PC-3 (cell line): ENCODE data around the gene ZNF358. TPM values are rescaled to one million over a fixed set of nuclear protein-coding genes. Genes with fewer than 3 reads are reported as not detected.

Source experiments
- ATAC-seq: fragments of 200-7000 bp; cut with Tn5 transposase; 2 replicates; pipeline ENCODE4 v1.9.1; 2020; ENCODE audit warnings: mild to moderate bottlenecking, moderate library complexity
- BruUV-seq: library from RNA; stranded (reverse); fragments of 400-500 nt; replicated peaks from 2 replicates; lab custom pipeline; 2021; lab: Mats Ljungman, UMichigan
- CTCF ChIA-PET: fragments of 300-600 bp; sonication (Branson Sonifier 250); formaldehyde crosslinking; loops from one replicate; lab custom pipeline; 2022; ENCODE audit warnings: antibody characterized with exemption; lab: Charles Lee
- POLR2A ChIA-PET: fragments of 300-600 bp; sonication (Branson Sonifier 250); formaldehyde crosslinking; loops from one replicate; lab custom pipeline; 2022; ENCODE audit warnings: antibody characterized with exemption; ENCODE audit not compliant: unreplicated experiment; lab: Charles Lee
- DNase-seq: peaks from one replicate; pipeline ENCODE4 v3.0.0-alpha.2; 2015
- H2AFZ ChIP-seq: fragments of 300-600 bp; sonication (generic); 2 replicates; pipeline ENCODE4 v1.6.0; 2016; ENCODE audit warnings: antibody characterized with exemption, low read length
- H3F3A ChIP-seq: fragments of 300-600 bp; sonication (generic); one replicate; pipeline ENCODE4 v1.6.0; 2017; ENCODE audit warnings: antibody characterized with exemption, low read length, control low read depth, mild to moderate bottlenecking; ENCODE audit not compliant: unreplicated experiment
- H3K27ac ChIP-seq: fragments of 300-600 bp; sonication (generic); 2 replicates; pipeline ENCODE4 v1.5.1; 2016; ENCODE audit warnings: mild to moderate bottlenecking, low read length
- H3K27me3 ChIP-seq: fragments of 300-600 bp; sonication (generic); 2 replicates; pipeline ENCODE4 v1.6.1; 2016; ENCODE audit warnings: low read length, mixed read lengths
- H3K36me3 ChIP-seq: fragments of 300-600 bp; sonication (generic); 2 replicates; pipeline ENCODE4 v1.6.1; 2016; ENCODE audit warnings: low read depth, mixed run types, low read length, mixed read lengths
- H3K4me1 ChIP-seq: fragments of 300-600 bp; sonication (generic); 2 replicates; pipeline ENCODE4 v1.5.1; 2016; ENCODE audit warnings: low read length; ENCODE audit not compliant: insufficient read depth
- H3K4me2 ChIP-seq: fragments of 300-600 bp; sonication (generic); 2 replicates; pipeline ENCODE4 v1.6.0; 2016; ENCODE audit warnings: low read length
- H3K4me3 ChIP-seq: fragments of 300-600 bp; sonication (generic); 2 replicates; pipeline ENCODE4 v1.5.1; 2016; ENCODE audit warnings: mild to moderate bottlenecking, low read length, mixed read lengths
- H3K79me2 ChIP-seq: fragments of 300-600 bp; sonication (generic); 2 replicates; pipeline ENCODE4 v1.6.1; 2017; ENCODE audit warnings: low read length, mixed read lengths
- H3K9ac ChIP-seq: fragments of 300-600 bp; sonication (generic); 2 replicates; pipeline ENCODE4 v1.6.0; 2016; ENCODE audit warnings: mild to moderate bottlenecking, low read length
- H3K9me2 ChIP-seq: fragments of 300-600 bp; sonication (generic); replicated peaks from 2 replicates; pipeline ENCODE4 v1.6.1; 2016; ENCODE audit warnings: mixed run types, low read length, mixed read lengths
- H3K9me3 ChIP-seq: fragments of 300-600 bp; sonication (generic); 2 replicates; pipeline ENCODE4 v1.6.1; 2016; ENCODE audit warnings: low read length, mixed read lengths
- H4K20me1 ChIP-seq: fragments of 300-600 bp; sonication (generic); 2 replicates; pipeline ENCODE4 v1.6.1; 2016; ENCODE audit warnings: low read length, mixed read lengths
- EZH2 ChIP-seq: fragments of 300-600 bp; sonication (generic); IDR thresholded peaks from one replicate; pipeline ENCODE4 v1.6.1; 2017; ENCODE audit warnings: antibody characterized with exemption, mild to moderate bottlenecking, low read length; ENCODE audit not compliant: unreplicated experiment
- EZH2phosphoT487 ChIP-seq: fragments of 300-600 bp; sonication (generic); IDR thresholded peaks from 2 replicates; pipeline ENCODE4 v1.6.1; 2018; ENCODE audit warnings: mild to moderate bottlenecking, antibody characterized with exemption, low read length, borderline replicate concordance
- intact Hi-C: fragments of 100-400 bp; cut with micrococcal nuclease; formaldehyde crosslinking; loops from 2 replicates; pipeline ENCODE4 v1.9.0; 2023
- total RNA-seq: library from RNA; depleted of rRNA; stranded (reverse); fragments of >200 nt; gene quantifications from 2 replicates; pipeline ENCODE4 v1.2.3, GENCODE V29; 2014
- TF ChIP-seq, protein P1 (sequence below): fragments of 300-600 bp; sonication (generic); conservative IDR thresholded peaks from 2 replicates; pipeline ENCODE4 v1.5.1; 2017; ENCODE audit warnings: antibody characterized with exemption, low read depth, mild to moderate bottlenecking, low read length

Gene ZNF358
- total RNA-seq, 1 experiment from 2014 or later, result 41.6 TPM

DNA sequence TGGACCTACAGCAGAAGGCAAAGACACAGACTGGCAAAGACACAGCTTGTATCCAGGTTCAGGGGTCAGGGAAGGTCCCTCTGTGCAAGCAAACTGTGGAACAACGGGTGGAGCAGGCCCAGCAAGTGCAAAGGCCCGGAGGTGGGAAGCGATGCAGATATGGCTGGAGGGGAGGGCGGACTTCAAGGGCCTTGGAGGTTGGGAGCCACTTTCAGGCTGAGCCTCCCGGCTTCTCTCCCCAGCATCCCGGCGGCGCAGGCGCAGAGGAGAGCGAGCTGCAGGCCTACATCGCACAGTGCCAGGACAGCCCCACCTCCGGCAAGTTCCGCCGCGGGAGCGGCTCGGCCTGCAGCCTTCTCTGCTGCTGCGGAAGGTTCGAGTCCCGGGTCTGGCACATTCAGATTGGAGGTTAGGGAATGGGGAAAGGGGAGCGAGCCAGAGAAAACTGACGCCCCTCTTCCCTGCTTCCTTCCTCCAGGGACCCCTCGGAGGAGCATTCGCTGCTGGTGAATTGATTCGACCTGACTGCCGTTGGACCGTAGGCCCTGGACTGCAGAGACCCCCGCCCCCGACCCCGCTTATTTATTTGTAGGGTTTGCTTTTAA lies 17.5 kb downstream of the ZNF358 start:
- H3K9me3 ChIP-seq, result no peaks in the 10 kb centered on the region
- H2AFZ ChIP-seq, result peak overlapping the region; percentile 96
- intact Hi-C loops, result loop anchor here (10.0 kb wide), 1 partner anchor 1849 kb away; the partner anchor contains the start of genes HSD11B1L and MICOS13
- no peaks in the 10 kb centered on the region for H3F3A ChIP-seq
- peak overlapping the region; percentile 96 for H3K4me2 ChIP-seq
- no peaks in the 10 kb centered on the region for H4K20me1 ChIP-seq
- H3K4me1 ChIP-seq, result peaks cover 10% of the 10 kb centered on the region
- ChIA-PET CTCF (no interaction called here), POLR2A (no interaction called here)
- H3K36me3 ChIP-seq, result peaks cover 1% of the 10 kb centered on the region; the same call in 1 of the 2 replicates
- no peaks in the 10 kb centered on the region for H3K9me2 ChIP-seq
- DNase-seq (no peak), ATAC-seq (no peak)
- H3K4me3 ChIP-seq, result peak overlapping the region; percentile 98
- TF ChIP-seq, protein P1, sequence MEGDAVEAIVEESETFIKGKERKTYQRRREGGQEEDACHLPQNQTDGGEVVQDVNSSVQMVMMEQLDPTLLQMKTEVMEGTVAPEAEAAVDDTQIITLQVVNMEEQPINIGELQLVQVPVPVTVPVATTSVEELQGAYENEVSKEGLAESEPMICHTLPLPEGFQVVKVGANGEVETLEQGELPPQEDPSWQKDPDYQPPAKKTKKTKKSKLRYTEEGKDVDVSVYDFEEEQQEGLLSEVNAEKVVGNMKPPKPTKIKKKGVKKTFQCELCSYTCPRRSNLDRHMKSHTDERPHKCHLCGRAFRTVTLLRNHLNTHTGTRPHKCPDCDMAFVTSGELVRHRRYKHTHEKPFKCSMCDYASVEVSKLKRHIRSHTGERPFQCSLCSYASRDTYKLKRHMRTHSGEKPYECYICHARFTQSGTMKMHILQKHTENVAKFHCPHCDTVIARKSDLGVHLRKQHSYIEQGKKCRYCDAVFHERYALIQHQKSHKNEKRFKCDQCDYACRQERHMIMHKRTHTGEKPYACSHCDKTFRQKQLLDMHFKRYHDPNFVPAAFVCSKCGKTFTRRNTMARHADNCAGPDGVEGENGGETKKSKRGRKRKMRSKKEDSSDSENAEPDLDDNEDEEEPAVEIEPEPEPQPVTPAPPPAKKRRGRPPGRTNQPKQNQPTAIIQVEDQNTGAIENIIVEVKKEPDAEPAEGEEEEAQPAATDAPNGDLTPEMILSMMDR, result no peak
- no peak for TF ChIP-seq EZH2
- TF ChIP-seq EZH2phosphoT487, result no peak
- no peaks in the 10 kb centered on the region for H3K27me3 ChIP-seq
- H3K27ac ChIP-seq, result no peak overlapping the region
- peak overlapping the region; percentile 78 for H3K9ac ChIP-seq
- H3K79me2 ChIP-seq, result peaks cover 9% of the 10 kb centered on the region
- BruUV-seq, result no TSS peak

DNA sequence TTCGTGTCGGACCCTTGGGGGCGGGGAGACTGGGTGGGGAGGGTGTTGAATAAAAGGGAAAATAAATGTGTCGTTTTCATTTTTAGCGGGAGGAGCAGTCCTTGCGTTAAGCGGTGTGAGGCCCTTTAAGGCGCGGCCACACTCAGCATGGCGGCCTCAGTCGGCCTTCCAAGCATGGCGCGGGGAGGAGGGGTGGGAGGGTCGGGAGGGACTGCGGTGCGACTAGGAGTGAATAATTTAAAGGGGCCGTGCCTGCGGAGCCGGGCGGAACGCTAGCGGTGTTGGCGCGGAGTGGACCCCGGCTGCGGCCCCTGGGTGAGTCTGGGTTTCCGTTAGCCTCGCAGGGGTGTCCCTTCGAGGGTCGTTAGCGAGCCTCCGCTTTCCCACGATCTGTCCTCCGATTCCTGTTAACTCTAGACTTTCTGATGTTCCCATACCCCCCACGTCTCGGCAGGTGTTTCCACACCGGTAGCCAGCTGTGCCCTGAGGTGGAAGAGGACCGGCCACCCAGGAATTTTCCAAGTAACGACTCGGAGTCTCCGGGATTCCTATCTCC lies 18.1 kb downstream of the ZNF358 start:
- BruUV-seq, result TSS peak; percentile 87
- ChIA-PET CTCF (no interaction called here), POLR2A (no interaction called here)
- H4K20me1 ChIP-seq, result no peaks in the 10 kb centered on the region
- H3K27me3 ChIP-seq, result no peaks in the 10 kb centered on the region
- intact Hi-C loops, result loop anchor here (1.0 to 10.0 kb wide), 4 partner anchors 12 to 1849 kb away; partner anchors contain the start of genes HSD11B1L, MCOLN1, MICOS13 and PEX11G
- peak; percentile 90 for DNase-seq
- H3K79me2 ChIP-seq, result peaks cover 9% of the 10 kb centered on the region
- peak; percentile 55 for ATAC-seq
- peak overlapping the region; percentile 9; the same call in 1 of the 2 replicates for H3K27ac ChIP-seq
- peak overlapping the region; percentile 96 for H3K4me2 ChIP-seq
- H3F3A ChIP-seq, result no peaks in the 10 kb centered on the region
- H3K9ac ChIP-seq, result peak overlapping the region; percentile 78
- H3K4me3 ChIP-seq, result peak overlapping the region; percentile 98
- no peaks in the 10 kb centered on the region for H3K9me2 ChIP-seq
- no peak for TF ChIP-seq EZH2phosphoT487
- TF ChIP-seq, protein P1, result no peak
- no peak for TF ChIP-seq EZH2
- no peaks in the 10 kb centered on the region for H3K9me3 ChIP-seq
- H2AFZ ChIP-seq, result peak overlapping the region; percentile 99
- H3K36me3 ChIP-seq, result peaks cover 7% of the 10 kb centered on the region; the same call in 1 of the 2 replicates
- peaks cover 10% of the 10 kb centered on the region for H3K4me1 ChIP-seq
